HG03342 (cell line): Measurements from ENCODE around the gene LRSAM1.

Experiments used
- ATAC-seq: cut with Tn5 transposase; IDR thresholded peaks from one replicate; pipeline ENCODE4 v1.9.1; 2021; ENCODE audit warnings: mild to moderate bottlenecking, moderate library complexity; ENCODE audit not compliant: unreplicated experiment

The LRSAM1 gene

GRCh38 chr9:127529671-127530070 is 78.4 kb downstream of the LRSAM1 start:
- no peak for ATAC-seq

- no peak for ATAC-seq
Observed at GRCh38 chr9:127530206-127530941, 79.1 kb downstream of the LRSAM1 start.

- ATAC-seq = no peak
Observed at GRCh38 chr9:127531676-127532075, 80.4 kb downstream of the LRSAM1 start.

GRCh38 chr9:127534250-127534906 is 83.1 kb downstream of the LRSAM1 start:
- no peak for ATAC-seq

- no peak for ATAC-seq
Observed at GRCh38 chr9:127534931-127535330, 83.6 kb downstream of the LRSAM1 start.

- ATAC-seq = no peak
Observed at GRCh38 chr9:127535396-127535795, 84.1 kb downstream of the LRSAM1 start.

- no peak for ATAC-seq
Observed at GRCh38 chr9:127535834-127536233, 84.5 kb downstream of the LRSAM1 start.

GRCh38 chr9:127536499-127536898 is 85.2 kb downstream of the LRSAM1 start:
- ATAC-seq = no peak

GRCh38 chr9:127537014-127537413 is 85.7 kb downstream of the LRSAM1 start:
- no peak for ATAC-seq

GRCh38 chr9:127537792-127538191 is 86.5 kb downstream of the LRSAM1 start:
- no peak for ATAC-seq

GRCh38 chr9:127538849-127539258 is 87.5 kb downstream of the LRSAM1 start:
- ATAC-seq = no peak

GRCh38 chr9:127539259-127539981 is 88.1 kb downstream of the LRSAM1 start:
- ATAC-seq = no peak

GRCh38 chr9:127539982-127540663 is 88.8 kb downstream of the LRSAM1 start:
- no peak for ATAC-seq

- ATAC-seq = no peak
Observed at GRCh38 chr9:127540664-127541041, 89.3 kb downstream of the LRSAM1 start.

- ATAC-seq = no peak
Observed at GRCh38 chr9:127541176-127541575, 89.9 kb downstream of the LRSAM1 start.

GRCh38 chr9:127541865-127542264 is 90.6 kb downstream of the LRSAM1 start:
- ATAC-seq = no peak

GRCh38 chr9:127543221-127543620 is 91.9 kb downstream of the LRSAM1 start:
- ATAC-seq = no peak

GRCh38 chr9:127543973-127544533 is 92.7 kb downstream of the LRSAM1 start:
- ATAC-seq = no peak

- ATAC-seq = peak; percentile 74
Observed at GRCh38 chr9:127545196-127546124, 94.2 kb downstream of the LRSAM1 start.
